CD4-positive, alpha-beta T cell treated with Interleukin-15 for 1 hour (primary cell): Measurements from ENCODE around the gene MEGF6.

ENCODE experiments used
- DNase-seq: peaks from one replicate; pipeline ENCODE4 v3.0.0-alpha.2; 2020

Gene MEGF6

DNA sequence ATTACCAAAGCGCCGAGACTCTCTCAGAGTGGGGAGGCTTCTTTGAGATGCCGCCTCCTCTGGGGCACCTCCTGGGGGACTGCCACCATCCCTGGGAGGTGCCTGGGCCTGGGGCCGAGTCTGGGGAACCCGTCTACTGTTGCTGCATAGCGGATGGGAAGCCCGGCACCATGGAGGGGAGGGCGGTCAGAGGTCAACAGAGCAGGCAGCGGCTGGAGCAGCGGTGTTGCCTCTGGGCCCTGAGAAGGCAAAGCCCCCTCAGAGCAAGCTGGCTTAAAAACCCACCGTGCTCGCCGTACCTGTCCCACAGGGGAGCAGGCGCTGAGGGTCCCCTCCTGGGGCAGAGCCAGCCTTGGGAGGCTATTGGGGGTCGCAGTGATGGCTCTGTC, 94.8 kb downstream of the MEGF6 start:
- no peak for DNase-seq

DNA sequence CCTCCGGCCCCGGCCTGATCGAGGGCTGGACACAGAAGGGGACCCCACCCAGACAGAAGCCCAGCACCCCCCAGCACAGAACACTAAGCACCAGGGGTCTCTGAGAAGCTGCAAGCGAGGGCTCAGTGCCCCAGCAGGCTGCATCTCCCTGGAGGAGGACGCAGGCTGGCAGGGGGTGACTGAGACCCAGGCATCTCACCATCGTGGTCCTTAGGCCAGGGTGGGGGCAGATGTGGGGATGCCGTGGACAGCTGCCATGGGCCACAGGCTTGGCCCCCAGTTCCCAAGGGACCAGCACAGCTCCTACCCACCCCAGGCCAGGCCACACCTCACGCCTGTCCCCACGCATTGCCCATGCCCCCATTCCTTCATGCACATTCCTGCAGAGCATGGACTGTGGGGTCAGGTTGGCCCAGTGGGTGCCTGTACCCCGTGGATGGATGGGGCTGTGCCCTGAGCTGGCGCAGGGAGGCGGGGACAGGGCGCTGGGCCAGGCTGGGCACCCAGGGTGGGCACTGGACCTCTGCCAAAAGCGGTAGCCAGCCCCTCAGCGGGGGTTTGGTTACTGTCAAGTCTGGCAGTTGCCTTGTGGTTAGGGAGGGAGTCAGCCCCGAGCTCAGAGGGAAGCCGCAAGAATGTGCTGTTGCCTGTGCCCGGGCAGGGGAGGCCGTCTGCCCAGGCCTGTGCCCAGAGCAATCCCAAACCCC, 95.4 kb downstream of the MEGF6 start:
- DNase-seq = no peak

DNA sequence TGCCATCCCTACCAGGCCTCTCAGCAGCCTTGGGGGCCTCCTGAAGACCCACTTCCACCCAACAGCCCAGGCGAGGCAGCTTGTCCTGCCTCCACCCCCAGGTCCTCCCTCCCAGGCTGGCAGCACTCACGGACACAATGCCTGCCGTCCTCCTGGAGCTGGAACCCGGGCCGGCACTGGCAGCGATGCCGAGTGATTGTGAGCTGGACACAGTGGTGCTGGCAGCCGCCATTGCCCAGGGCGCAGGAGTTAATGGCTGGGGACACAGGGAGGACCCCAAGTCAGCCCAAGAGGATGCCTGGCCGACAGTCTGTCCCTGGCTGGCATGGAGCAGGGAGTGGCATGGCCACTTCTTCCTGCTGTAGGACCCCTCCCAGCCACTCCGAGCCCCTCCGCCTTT, 96.0 kb downstream of the MEGF6 start:
- no peak for DNase-seq

DNA sequence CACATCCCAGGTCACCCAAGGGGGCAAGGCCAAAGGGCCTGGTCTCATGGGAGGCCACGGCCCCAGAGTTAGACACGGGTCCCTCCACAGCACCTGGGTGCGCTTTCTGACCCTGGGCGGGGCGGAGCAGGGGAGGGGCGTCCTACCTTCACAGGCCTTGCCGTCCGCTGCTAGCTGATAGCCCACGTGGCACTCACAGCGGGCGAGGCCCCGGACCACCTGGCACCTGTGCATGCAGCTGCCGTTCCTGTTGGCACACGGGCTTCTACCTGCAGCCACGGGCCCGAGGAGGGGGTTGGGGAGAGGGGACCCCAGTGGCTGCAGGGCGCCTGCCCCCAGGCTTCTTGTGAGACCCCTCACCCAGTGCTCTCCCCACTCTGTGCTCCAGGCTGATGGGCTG, 96.9 kb downstream of the MEGF6 start:
- DNase-seq = no peak

DNA sequence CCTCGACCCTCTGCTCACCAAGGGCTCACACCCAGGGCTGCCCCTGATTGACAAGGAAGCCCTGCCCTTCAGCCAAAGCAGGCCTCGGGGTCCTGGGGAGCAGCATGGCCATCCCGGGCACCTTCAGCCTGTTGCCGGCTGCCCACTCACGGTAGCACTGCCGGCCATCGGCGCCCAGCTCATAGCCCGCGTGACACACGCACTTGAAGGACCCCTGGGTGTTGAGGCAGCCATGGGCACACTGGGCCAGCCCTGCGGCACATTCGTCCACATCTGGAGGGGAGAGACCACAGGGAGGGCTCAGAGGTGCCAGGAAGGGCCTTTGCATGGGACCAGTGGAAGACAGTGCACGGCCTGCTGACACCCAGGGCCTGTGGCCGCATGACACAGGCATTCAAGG, 99.5 kb downstream of the MEGF6 start:
- no peak for DNase-seq

DNA sequence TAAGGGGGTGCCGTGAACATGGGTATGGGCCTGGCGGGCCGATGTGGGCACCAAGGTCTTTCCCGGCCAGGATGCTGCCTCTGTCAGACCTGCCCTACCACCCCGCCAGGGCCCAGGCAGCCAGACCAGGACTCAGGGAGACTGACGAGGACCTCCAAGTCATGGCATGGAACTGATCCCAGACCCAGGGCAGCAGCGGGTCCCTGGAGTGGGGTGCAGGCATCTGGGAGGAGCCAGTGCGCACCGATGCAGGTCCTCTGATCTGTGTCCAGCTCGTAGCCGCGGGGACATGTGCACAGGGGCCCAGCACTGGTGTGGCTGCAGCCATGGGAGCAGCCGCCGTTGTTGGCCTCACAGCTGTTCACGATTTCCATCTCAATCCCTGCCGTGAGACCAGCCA, 100.0 kb downstream of the MEGF6 start:
- DNase-seq = no peak

DNA sequence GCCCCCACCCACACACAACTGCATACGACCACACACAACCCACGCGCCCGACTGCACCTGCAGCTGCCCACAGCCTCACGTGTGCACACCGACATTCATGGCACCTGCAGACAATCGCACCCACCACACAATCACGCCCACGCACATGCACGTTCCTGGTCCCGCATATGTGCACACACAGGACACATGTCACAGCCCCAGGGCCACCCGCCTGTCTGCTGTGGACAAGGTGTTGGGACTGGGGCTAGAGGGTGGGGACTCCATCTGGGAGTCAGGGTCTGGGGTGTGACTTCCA, 100.4 kb downstream of the MEGF6 start:
- no peak for DNase-seq

DNA sequence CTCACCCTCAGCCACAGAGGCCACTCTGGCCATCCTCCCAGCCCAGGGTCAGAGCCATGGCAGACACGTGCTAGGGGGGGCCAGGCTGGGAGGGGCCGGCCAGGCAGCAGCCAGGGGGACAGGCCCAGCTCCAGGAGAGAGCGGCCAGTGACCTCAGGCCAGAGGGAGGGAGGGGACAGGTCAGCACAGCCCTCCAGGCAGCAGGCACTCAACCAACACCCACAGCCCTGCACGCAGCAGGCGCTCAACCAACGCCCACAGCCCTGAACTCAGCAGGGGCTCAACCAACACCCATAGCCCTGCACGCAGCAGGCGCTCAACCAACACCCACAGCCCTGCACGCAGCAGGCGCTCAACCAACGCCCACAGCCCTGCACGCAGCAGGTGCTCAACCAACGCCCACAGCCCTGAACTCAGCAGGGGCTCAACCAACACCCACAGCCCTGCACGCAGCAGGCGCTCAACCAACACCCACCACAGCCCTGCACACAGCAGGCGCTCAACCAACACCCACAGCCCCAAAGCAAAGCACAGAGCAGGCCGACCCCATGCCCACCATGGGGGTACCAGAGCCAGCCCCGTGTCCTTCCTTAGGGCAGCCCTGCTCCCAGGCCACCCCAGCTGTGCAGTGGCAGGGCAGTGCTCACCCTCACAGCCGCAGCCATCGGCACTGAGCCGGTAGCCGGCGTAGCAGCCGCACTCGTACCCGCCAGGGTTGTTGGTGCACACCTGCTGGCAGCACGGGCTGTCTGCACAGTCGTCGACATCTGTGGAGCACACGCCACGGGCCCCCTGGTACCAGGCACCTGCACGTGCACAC, 101.0 kb downstream of the MEGF6 start:
- DNase-seq = no peak

DNA sequence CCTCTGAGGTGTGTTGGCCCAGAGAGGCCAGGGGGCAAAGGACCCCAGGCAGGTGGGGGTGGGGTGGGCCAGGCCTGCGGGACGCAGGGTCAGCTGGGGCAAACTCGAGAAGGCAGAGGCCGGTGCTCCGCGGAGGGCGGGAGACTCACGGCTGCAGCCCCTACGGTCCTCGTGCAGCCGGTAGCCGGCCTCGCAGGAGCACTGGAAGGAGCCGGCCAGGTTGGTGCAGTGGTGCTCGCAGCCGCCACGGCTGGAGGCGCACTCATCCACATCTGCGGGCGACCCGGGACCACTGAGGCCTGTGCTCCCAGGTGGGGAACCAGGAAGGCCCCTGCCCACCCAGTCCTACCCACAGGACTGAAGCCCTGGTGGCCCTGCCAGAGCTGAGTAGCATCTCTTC, 101.6 kb downstream of the MEGF6 start:
- no peak for DNase-seq

DNA sequence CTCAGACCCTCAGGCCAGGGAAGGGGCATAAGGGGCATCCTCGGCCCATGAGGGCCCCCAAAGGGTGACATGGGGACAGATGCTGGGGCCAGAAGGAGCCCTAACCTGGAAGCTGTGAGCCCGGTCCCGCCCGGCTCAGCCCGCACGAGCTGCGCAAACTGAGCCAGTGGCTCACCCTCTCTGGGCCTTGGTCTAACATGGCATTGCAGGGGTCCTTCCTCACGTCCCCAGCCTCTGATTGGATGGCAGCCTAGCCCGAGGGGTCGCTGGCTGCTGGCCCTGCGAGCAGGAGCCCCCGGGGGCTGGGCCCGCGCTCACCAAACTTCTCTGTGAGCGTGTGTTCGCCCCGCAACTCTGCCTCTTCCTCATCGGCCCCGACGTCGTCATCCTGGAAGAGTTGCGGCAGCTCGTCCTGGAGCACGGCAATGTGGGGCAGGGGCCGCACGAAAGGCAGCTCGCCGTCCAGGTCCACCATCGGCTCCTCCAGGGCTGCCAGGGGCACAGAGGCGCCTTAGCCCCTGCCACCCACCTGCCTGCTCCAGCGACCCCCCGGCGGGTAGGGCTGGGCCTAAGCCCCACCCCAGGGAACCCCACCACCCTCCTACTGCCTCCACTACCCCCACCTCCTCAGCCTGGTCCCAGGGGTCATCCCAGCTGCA, 102.4 kb downstream of the MEGF6 start:
- DNase-seq = no peak

DNA sequence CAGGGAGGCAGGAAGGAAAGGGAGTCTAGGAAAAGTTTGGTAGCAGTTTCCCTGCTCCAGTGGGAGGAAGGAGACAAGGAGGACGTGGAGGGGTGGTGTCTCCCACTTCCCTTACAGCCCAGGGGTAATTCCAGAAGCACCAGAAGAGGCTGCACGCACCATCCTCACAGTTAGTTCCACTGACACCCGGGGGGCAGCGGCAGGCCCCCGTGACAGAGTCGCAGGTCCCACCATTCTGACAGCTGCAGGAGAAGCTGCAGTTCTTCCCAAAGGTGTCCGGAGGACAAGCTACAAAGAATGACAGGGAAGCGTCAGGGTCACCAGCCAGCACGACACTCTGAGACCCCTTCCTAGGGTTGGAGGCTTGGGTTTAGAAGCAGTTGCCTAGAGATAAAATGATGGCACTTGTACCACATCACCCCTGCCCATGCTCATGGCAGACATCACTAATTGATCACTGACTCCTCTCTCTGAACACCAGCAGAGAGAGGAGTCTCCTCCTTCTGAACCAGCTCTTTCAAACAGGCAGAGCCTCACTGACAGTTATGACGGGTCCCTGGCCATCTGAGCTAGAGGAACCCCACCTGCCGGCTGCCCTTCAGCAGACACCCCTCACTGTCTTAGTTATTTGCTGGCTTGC, 103.6 kb downstream of the MEGF6 start:
- no peak for DNase-seq

DNA sequence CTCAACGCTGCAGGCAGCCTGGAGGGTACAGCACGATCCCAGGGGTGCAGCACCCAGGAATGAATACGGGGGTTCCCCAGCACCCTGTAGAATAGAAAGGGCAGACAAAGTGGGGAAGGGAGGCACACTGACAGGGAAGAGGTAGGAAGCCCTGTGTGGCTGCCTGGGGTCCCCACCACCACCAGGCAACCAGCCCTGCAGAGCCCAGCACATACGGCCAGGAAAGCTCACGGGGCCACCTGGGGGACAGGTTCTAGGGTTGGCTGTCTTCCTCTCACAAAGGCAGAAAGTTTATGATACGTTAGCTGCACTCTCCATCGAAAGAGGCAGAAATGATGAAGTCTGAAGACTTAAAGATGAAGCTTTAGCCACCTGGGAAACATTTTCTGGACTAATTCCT, 104.4 kb downstream of the MEGF6 start:
- no peak for DNase-seq

DNA sequence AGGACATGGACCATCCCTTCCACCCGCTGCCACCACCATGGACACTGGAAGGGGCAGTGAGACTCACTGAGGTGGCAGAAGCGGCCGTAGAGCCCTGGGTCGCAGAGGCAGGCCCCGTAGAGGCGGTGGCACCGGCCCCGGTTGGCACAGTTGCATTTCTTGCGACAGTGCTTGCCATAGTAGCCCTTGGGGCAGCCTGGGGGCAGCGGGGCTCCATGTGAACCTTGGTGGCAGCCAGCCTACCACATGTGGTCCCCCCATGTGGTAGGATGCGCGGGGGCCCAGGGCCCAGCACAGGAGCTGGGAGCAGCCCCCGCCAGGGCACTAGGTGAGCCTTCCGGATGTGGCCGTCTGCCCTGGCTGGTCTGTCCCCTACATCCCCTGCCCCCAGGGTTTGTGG, 105.3 kb downstream of the MEGF6 start:
- no peak for DNase-seq

DNA sequence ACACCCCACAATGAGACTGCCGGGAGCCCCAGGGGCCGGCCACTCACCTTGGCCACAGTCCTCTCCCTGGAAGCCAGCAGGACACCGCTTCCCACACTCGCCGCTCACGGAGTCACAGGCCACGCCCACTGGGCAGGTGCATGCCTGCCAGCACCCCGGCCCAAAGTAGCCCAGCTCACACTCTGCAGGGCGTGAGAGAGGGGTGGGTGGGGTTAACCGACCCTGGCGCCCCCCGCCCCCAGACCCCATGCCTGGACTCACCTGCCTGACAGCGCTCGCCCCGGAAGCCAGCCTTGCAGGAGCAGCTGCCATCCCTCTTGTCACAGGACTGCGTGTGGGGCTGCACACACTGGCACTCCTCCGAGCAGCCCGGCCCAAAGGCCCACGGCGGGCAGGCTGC, 106.1 kb downstream of the MEGF6 start:
- DNase-seq = no peak

DNA sequence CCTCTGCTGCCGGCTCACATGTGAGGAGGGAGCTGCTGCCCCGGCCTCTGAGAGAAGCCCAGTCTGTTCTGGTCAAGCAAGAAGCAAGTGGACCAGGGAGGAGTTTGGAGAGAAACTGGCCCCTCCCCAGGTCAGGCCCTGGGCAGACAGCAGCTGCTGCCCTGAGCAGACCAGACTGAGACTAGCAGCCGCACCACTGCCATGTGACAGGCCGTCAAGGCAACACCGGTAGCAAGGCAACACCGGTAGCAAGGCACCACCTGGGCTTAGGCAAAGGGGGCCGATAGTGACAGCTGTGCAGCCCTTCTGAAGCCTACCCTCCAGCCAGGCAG, 106.5 kb downstream of the MEGF6 start:
- DNase-seq = no peak

DNA sequence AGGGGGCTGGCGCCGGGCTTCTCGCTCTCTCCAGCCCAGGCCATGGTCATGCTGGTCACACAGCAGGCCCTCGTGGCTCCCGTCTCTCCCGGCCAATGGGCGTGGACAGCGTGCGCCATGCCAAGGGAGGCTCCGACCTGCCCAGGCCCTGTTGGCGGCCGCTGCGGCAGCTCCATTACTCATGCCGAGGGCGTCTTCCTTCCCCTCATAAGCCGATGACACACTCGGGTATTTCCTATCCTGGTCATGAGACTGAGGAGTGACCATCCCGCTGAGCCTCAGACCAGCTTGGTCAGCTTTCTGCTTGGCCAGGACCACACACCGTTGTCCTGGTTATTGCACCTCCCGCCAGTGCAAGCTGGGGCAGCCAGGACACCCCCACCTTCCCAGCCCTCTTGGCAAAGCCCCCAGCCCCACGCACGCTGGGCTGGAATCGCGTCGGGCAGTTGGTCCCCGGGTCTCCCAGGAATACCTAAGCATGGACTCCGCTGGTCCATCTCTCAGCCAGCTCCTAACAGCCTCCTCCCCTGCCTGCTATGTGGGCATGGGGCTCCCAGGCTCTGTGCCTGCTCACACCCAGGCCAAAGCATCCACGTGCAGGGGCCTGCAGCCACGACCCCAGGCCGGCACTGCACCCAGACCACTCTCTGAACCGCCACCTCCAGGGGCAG, 107.0 kb downstream of the MEGF6 start:
- DNase-seq = no peak

DNA sequence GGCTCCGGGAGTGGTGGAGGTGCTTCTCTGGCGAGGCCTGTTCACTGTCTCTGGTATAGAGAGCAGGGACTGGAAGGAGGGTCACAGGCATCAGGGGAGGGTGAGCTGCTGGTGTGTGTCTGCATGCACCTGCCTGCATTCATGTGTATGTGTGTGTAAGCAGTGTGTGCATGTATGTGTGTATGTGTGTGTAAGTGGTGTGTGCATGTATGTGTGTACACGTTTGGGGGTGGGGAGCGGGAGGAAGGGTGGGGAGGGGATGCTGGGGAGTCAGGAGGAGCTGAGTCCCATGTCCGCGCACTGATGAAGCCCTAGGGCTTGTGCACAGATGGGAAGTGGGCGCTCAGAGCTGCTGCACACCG, 107.8 kb downstream of the MEGF6 start:
- DNase-seq = no peak

DNA sequence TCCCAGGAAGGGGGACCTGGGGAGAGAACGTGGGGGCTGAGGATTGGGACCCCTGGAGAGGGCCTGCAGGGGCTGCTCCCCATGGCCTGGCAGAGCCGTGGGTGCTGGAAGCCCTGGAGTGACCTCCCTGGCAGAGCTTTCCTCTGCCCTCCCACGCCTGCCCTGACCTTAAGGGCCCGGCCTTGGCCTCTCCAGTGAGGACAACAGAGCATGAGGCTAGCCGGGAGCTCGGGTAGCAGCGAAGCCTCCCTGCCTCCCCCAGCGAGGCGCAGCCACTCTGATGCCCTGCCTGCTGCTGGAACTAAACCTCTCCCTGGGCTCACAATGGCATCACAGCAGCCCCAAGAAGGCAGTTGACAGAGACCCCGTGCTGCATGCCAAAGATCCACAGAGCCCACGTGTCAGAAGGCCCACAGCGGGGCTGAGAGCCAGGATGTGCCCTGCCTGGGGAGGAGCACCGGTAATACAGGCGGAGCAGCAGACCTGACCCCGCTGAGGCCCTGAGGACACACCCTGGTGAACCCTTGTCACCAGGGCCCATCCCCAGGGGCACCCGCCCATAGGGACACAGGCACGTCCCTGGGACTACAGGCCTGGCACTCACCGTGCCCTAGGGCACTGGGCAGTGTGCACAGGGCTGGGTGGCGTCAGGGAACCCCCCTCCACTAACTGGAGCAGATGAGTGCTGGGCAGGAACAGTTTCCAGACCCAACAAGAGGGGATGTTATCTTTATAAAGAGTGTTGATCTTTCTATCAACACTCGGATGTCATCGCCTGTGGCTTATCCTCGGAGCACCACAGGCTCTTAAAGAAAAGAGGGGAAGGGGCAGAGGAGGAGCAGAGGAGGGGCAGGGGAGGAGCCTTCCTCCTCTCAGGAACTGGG, 108.4 kb downstream of the MEGF6 start:
- DNase-seq = no peak

DNA sequence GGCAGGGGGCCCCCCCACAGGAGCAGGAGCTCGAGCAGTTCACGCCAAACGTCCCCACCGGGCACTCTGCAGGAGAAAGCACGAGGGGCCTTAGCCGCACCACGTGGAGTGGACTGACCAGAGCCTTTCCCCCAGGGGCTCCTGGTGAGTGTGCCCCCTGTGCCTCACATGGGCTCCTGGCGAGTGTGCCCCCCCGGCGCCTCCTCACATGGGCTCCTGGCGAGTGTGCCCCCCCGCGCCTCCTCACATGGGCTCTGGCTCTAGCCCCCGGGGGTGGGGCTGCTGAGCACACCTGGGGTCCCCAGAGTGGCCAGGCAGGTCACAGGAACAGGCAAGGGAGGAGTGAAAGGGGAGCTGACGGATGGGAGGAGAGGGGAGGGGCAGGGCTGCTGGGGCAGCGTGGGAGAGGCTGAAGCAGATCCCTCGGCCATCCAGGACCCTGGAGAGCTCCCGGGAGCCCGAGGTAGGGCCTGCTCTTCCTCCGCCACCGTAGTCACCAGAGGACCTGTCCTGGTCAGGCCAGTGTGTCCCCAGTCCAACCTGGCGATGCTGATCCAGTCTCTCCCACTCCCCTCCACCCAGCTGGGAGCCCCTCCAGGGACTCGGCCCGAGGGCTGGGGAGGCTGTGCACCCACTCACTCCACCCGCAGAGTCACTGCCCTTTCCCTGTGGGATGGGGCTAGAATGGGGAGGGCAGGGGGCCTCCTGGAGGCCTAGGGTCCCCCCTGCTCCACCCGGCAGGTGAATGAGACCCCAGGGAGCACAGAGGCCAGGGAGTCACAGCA, 109.3 kb downstream of the MEGF6 start:
- peak; percentile 28 for DNase-seq

DNA sequence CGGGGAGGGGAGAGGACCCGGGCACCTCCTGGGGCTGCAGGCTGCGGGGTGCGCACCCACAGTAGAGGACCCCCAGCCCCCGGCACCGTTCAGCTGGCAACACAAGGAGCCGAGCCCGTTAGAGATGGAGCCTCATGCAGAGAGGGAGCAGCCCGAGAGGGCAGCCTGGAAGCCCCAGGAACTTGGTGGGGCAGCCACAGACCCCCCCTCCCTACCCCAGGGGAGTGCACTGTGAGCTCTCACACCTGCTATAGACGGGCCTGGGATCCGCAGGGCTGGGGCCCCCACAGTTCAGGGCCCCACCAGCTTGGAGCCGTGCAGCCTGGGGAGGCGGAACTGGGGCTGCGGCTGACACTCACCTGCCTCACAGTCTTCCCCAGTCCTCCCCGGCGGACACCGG, 109.9 kb downstream of the MEGF6 start:
- no peak for DNase-seq

DNA sequence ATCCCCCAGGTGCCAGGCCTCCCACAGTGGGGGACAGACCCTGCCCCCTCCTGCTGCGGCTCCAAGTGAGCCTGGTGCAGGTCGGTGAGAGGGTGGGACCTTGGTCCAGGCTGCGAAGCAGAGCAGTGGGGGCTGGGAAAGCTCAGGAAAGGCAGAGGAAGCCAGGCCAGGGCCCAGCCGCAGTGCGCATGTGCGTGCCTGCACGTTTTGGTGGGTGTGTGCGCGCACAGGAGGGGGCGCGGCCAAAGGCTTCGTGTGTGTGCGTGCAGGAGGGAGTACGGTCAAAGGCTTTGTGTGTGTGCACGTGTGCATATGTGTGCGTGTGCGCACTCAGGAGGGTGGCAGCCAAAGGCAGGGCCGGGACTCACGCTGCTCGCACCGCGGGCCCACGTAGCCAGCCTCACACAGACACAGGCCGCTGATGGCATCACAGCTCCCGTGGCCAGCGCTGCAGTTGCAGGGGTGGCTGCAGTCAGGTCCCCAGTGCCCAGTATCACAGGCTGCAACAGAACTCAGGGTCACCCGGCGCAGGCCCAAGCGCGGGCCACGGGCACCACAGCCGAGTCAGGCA, 111.0 kb downstream of the MEGF6 start:
- DNase-seq = no peak
